Measurements from ENCODE around the gene KRTAP10-11.
"Not testable (repeated sequence)": the region's sequence is repeated elsewhere in the genome, so short reads cannot be mapped to it uniquely, and the experiment has no call there.

Gene KRTAP10-11

GRCh38 chr21:44667612-44668011, 21.4 kb downstream of the KRTAP10-11 start:
- DNase-seq, result no peak

- DNase-seq, result no peak
Measured at GRCh38 chr21:44670642-44671432, 24.6 kb downstream of the KRTAP10-11 start.

- no peak for DNase-seq
Measured at GRCh38 chr21:44671911-44672310, 25.7 kb downstream of the KRTAP10-11 start.

GRCh38 chr21:44677881-44678280, 31.7 kb downstream of the KRTAP10-11 start:
- DNase-seq, result no peak

- DNase-seq, result no peak
Measured at GRCh38 chr21:44681152-44681551, 34.9 kb downstream of the KRTAP10-11 start.

- DNase-seq, result no peak
Measured at GRCh38 chr21:44681861-44682579, 35.8 kb downstream of the KRTAP10-11 start, which contains the start of gene KRTAP12-1. KRTAP12-1 (minus strand) TSS chr21:44682163; CDS start chr21:44682123, 40 bp downstream.

- DNase-seq, result no peak
Measured at GRCh38 chr21:44682580-44683151, 36.5 kb downstream of the KRTAP10-11 start.

GRCh38 chr21:44684077-44684476, 37.9 kb downstream of the KRTAP10-11 start:
- DNase-seq, result no peak

- no peak for DNase-seq
Measured at GRCh38 chr21:44684483-44684882, 38.3 kb downstream of the KRTAP10-11 start.

- DNase-seq, result not testable (repeated sequence)
Measured at GRCh38 chr21:44685050-44685449, 38.8 kb downstream of the KRTAP10-11 start.

GRCh38 chr21:44686000-44686781, 40.0 kb downstream of the KRTAP10-11 start:
- no peak for DNase-seq

- no peak for DNase-seq
Measured at GRCh38 chr21:44686843-44687561, 40.8 kb downstream of the KRTAP10-11 start.

- no peak for DNase-seq
Measured at GRCh38 chr21:44687671-44688070, 41.5 kb downstream of the KRTAP10-11 start.

- DNase-seq, result not testable (repeated sequence)
Measured at GRCh38 chr21:44689740-44690139, 43.5 kb downstream of the KRTAP10-11 start.

- no peak for DNase-seq
Measured at GRCh38 chr21:44691686-44692085, 45.5 kb downstream of the KRTAP10-11 start.

GRCh38 chr21:44692798-44693512, 46.7 kb downstream of the KRTAP10-11 start:
- DNase-seq, result no peak

- DNase-seq, result no peak
Measured at GRCh38 chr21:44694776-44695175, 48.6 kb downstream of the KRTAP10-11 start.

GRCh38 chr21:44695184-44695583, 49.0 kb downstream of the KRTAP10-11 start:
- DNase-seq, result no peak

- DNase-seq, result no peak
Measured at GRCh38 chr21:44695641-44696040, 49.4 kb downstream of the KRTAP10-11 start.

- no peak for DNase-seq
Measured at GRCh38 chr21:44696572-44696971, 50.4 kb downstream of the KRTAP10-11 start.

Data from activated gamma-delta T cell treated with Interleukin-2 at 50 U/mL for 16 hours (primary cell).